NCI-H748 treated with DMSO at 0.1 percent for 48 hours (cell line): Measurements from ENCODE around the gene DEFB112.

ENCODE experiments used
- DNase-seq: peaks from one replicate; lab custom pipeline; 2025; lab: John Stamatoyannopoulos, UW

The DEFB112 gene

GRCh38 chr6:50049829-50050228, at the start of gene DEFB112:
DEFB112 (minus strand) TSS chr6:50049929; CDS start chr6:50049869, 60 bp downstream.
- DNase-seq = no peak

GRCh38 chr6:50098641-50098993, 48.9 kb upstream of the DEFB112 start:
- no peak for DNase-seq

- no peak for DNase-seq
These were observed 48.4 kb upstream of the DEFB112 start for GRCh38 chr6:50097966-50098640.

- DNase-seq = no peak
These were observed 46.6 kb upstream of the DEFB112 start for GRCh38 chr6:50096296-50096695.

GRCh38 chr6:50093938-50094272, 44.2 kb upstream of the DEFB112 start:
- no peak for DNase-seq

- no peak for DNase-seq
These were observed 43.6 kb upstream of the DEFB112 start for GRCh38 chr6:50093116-50093937.

GRCh38 chr6:50091641-50092040, 41.9 kb upstream of the DEFB112 start:
- no peak for DNase-seq

- no peak for DNase-seq
These were observed 40.2 kb upstream of the DEFB112 start for GRCh38 chr6:50089911-50090310.

- no peak for DNase-seq
These were observed 37.7 kb upstream of the DEFB112 start for GRCh38 chr6:50087231-50087954.

- DNase-seq = no peak
These were observed 27.7 kb upstream of the DEFB112 start for GRCh38 chr6:50077385-50077784.

- no peak for DNase-seq
These were observed 26.7 kb upstream of the DEFB112 start for GRCh38 chr6:50076431-50076830.

- DNase-seq = no peak
These were observed 22.2 kb upstream of the DEFB112 start for GRCh38 chr6:50071921-50072320.

GRCh38 chr6:50070101-50070500, 20.4 kb upstream of the DEFB112 start:
- DNase-seq = no peak

GRCh38 chr6:50062051-50062450, 12.3 kb upstream of the DEFB112 start:
- no peak for DNase-seq

GRCh38 chr6:50056242-50056641, 6.5 kb upstream of the DEFB112 start:
- DNase-seq = no peak

- DNase-seq = no peak
These were observed 2.7 kb downstream of the DEFB112 start for GRCh38 chr6:50047026-50047425.

- DNase-seq = peak; percentile 71
These were observed 18.8 kb downstream of the DEFB112 start for GRCh38 chr6:50030777-50031562.

- DNase-seq = no peak
These were observed 19.4 kb downstream of the DEFB112 start for GRCh38 chr6:50030350-50030749.

GRCh38 chr6:50025258-50025657, 24.5 kb downstream of the DEFB112 start:
- DNase-seq = no peak

GRCh38 chr6:50021894-50022293, 27.8 kb downstream of the DEFB112 start, which contains the start of gene DEFB110:
DEFB110 (minus strand) TSS chr6:50021994; CDS start chr6:50021935, 59 bp downstream.
- DNase-seq = no peak

GRCh38 chr6:50007819-50008218, 41.9 kb downstream of the DEFB112 start:
- DNase-seq = no peak

GRCh38 chr6:50003139-50003538, 46.6 kb downstream of the DEFB112 start:
- no peak for DNase-seq
